GM18858 (cell line): ENCODE measurements around the gene SCNN1A.

Experiments used
- ATAC-seq: cut with Tn5 transposase; IDR thresholded peaks from one replicate; pipeline ENCODE4 v1.9.1; 2021; ENCODE audit not compliant: unreplicated experiment

The SCNN1A gene

DNA sequence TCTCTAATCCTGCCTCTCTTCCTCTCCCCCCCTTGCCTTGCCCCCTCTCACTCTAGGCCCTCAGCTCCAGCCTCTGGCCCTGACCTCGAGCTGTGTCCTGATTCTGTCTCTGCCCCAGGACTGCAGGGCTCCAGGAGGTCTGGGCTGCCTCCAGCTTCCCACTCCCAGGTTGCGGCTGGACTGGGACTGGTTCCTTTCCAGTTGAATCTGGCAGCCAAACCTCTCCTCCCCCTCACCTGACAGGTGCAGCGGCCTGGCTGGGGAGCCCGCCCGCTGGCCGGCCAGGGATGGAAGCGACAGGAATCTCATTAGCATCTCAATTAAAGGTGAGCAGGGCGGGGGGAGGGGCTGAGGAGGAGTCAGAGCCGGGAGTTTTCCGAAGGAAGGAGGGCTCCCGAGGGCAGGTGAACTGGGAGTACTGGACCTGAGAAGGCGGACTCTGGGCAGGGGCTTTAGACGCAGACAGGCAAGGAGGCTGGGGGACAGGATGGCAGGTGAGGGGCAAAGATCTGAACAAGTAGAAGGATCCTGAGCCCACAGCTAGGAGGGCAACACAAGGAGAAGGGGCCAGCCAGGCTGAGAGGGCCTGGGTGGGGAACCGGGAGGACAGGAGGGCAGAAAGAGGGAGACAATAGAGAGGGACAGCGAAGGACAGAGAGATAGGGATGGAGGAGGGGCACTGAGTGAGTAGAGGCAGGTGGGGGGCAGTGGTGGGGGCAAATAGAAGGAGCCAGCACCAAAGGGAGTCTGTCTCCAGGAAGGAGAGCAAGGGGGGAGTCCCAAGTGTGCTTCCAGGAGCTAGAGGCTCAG, at the start of gene SCNN1A:
TSS of gene SCNN1A (minus strand) at position 295 of the 810 bp plus-strand sequence. CDS start 780 bp downstream, outside the sequence.
- ATAC-seq, result no peak

DNA sequence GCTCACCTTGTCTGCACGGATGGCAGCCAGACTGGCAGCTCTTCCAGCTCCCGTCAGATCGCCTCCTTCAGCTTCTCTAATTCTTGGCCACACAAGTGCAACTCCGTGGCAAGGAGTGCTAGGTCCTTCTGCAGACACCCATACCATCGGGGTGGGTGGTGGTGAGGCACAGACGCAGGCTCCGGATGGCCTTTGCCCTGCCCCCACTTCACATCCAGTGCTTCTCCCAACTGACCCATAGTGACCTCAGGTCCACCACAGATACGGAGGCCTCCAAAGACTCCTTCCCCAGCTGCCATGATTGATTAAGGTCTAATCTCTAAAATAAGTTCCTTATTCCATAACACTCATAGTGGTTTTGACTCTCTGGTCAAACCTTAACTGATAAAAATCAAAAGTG, 49.5 kb upstream of the SCNN1A start:
- no peak for ATAC-seq

DNA sequence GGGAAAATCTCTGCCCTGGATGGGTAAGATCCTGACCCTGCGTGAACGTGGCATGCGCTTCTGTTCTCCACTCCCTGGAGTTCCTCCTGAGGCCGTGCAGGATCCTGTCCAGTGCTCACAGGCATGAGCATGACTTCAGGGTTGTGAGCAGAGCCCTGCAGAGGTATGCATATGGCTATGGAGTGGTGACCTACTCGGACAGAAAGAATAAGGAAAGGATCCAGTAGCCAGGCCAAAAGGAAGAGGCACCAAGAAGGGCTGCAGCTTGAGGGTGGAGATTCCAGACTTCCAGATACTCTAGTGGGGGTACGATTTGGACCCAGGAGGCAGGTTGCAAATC, 48.6 kb upstream of the SCNN1A start:
- ATAC-seq, result no peak

DNA sequence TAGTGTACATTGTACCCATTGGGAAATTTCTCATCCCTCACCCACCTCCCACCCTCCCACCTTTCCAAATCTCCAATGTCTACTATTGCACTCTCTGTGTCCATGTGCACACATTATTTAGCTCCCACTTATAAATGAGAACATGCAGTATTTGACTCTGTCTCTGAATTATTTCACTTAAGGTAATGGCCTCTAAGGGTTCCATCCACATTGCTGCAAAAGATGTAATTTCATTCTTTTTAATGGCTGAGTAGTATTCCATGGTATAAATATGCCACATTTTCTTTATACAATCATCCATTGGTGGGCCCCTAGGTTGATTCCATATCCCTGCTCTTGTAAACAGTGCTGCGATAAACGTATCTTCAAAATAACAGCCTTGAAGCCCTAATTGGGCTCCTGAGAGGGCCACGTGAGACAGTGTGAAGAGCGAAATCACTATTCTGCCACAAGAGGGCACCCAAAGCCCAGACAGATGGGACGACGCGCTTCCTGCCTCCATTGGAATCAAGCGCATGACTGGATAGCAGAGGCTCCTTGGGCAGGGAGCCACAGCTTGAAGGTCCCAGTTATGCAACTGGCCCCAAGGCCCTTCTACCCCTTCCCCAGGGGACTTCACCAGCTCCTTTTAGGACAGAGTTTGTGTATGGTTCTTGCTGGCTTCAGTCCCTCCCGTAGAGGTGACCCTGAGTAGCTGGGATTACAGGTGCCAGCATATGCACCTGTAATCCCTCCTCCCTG, 48.1 kb upstream of the SCNN1A start:
- no peak for ATAC-seq

DNA sequence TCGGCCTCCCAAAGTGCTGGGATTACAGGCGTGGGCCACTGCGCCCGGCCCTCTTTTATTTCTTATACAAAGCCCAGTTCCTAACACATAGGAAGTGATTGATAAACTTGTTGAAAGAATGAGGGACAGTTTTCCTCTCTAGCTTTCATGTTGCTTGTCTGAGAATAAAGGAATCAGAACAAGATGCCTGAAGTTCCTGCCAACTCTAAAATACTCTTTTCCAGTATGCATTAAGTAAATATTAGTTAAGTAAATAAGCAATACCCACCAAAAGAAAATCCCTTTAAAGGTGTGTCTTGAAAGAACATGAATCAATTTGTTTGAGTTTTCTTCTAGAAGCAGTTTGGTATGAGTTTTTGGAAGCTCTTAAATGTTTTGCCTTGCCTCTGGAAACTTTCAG, 45.0 kb upstream of the SCNN1A start:
- ATAC-seq, result no peak

DNA sequence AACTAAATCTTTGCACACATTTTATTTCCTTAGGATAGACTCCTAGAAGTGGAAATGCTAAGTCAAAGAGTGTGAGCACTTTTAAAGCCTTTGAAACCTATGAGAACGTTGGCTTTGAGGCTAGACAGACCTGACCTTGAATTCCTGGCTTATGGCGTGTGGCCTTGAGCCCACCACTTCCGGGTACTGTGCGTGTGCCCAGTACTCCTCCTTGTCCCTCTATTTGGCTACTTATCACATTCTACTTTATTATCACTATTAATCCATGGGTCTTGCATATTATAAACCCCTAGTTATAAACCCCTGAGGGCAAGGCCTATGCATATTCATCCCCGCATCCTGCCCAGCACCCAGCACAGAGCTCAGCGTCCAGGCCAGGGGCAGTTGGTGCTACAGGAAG, 43.4 kb upstream of the SCNN1A start:
- ATAC-seq, result no peak

DNA sequence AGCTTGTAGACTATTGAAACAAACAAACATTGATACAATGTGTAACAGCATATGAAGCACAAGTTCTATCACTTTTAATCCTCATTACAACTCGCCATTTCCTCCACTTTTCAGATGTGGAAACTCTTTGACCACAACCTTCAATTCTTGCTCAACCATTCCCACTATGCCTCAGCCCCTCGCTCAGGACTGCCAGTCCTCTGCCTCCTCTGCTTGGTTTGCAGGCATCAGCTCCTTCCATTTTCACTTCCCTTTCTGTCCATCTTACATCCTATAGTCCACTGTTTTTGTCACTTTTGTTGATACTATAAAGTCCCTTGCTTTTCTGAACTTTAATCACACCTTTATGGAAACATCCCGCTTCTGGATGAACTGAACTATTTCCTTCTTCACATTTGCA, 41.2 kb upstream of the SCNN1A start:
- no peak for ATAC-seq

DNA sequence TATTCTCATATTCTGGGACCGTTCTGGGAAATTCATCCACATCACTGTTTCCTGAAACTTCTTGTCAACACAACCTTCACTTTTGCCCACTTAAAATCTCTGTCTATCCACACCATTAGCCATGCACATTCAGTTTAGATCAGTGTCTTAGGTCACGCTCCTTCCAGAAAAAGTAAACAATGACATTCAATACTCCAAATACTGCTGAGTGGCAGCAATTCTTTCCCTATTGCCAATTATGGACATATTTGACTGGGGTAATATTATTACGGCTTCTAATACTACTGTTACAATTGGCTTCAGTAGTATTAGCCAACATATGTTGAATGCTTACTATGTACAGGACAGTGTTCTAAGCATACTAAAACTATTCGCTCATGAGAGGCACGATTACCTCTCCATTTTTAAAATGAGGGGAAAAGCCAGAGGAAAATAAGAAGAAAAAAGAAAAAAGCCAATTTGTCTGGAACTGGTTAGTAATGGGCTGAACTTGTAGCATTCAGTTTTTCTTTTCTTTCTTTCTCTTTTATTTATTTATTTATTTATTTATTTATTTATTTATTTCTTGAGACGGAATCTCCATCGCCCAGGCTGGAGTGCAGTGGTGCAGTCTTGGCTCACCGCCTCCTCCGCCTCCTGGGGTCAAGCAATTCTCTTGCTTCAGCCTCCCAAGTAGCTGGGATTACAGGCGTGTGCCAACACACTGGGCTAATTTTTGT, 32.0 kb upstream of the SCNN1A start:
- ATAC-seq, result no peak

DNA sequence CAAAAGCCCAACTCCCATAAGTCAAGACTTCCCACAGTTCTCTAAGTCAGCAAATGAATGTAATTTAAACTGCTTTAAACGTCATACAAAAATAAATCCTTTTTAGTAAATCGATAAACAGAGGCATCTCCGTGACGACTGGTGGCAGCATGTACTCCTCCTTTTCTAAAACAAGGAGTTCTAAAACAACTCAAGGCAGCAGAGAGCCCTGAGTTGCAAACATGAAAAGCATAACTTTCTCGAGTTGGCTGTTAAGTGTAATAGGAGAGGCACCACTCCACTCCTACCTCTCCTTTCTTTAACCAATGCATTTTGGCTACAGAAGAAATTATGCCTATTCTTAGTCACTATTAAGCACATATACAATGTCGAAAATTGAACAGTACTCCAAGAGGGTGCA, 30.6 kb upstream of the SCNN1A start:
- ATAC-seq, result no peak

DNA sequence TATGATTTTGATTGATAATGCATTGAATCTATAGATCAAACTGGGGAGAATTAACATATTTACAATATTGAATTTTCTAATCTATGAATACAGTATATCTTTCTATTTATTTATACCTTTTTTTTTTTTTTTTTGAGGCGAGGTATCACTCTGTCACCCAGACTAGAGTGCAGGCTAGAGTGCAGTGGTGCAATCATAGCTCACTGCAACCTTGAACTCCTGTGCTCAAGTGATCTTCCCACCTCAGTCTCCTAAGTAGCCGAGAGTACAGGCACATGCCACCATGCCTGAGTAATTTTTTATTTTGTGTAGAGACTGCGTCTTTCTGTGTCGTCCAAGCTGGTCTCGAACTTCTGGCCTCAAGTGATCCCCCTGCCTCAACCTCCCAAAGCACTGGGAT, 29.0 kb upstream of the SCNN1A start:
- no peak for ATAC-seq

DNA sequence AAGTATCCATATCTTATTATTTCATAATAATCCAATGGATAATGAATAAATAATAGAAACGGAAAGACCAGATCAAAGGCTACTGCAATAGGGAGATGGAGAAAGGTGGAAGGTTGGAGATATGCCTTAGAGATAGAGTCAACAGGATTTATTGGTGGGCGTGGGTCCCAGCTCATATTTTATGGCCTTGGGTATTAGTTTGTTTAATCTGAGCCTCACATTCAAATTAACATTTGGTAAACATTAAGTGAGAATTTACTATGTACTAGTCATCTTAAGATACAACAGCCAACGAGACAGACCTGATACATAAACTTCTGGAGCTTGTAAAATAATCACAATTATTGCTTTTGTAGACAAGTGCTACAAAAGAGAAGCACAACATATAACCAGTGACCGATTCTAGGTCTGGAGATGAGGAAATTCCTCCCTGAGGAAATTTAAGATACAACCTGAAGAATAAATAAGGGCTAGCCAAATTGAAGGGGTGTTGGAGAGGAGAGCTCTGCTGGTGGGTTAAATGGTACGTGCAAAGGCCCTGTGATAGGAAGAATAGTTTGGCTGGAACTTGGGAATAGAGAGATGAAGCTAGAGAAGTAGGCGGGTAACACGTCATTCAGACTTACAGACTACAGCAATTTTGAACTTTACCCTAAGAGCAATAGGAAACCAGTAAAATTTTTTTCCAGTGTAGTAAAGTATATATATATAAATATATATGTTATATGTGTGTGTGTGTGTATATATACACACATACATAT, 24.7 kb upstream of the SCNN1A start:
- no peak for ATAC-seq

DNA sequence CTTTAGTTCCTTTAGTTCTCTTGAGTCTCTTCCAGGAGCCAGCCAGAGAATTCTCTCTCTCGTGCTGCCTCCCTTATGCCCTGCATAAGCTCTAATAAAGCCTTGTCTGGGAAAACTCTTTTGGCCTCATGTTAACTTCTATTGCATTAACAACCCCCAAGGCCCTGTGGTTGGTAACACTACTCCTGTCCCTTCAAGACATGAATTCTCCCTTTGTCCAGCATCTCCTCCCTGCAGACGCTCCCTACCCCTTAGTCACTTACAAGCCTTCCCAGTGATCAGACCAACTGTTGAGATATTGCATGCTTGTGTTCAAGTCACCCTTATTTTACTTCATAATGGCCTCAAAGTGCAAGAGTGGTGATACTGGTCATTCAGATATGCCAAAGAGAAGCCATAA, 20.7 kb upstream of the SCNN1A start:
- ATAC-seq, result no peak

DNA sequence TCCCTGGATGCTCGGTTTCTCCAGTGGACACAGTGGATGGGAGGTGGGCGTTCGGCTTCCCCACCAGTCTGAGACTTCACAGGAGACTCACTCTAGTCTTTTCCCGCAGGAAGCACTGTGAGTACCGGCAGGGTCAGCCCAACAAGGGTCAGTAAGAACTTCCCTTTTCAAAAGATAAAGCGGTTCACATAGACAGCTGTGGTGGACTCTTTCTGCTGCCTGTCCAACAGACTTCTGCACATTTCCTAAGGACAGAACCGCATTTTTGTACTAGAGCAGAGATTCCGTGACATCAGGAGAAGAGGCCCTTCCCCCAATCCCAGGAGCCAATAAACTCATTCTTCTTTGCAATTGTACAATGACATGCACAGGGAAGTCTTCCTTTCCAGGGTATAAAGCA, 19.0 kb upstream of the SCNN1A start:
- ATAC-seq, result no peak

DNA sequence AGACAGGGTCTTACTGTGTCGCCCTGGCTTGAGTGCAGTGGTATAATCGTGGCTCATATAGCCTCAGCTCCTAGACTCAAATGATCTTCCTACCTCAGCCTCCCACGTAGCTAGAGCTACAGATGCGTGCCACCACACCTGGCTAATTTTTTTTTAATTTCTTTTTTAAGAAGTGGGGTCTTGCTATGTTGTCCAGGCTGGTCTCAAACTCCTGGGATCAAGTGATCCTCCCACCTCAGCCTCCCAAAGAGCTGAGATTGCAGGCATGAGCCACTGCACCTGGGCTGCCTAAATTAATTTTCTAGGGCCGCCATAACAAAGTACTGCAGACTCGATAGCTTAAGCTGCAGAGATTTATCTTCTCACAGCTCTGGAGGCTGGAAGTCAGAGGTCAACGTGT, 17.7 kb upstream of the SCNN1A start:
- ATAC-seq, result no peak

DNA sequence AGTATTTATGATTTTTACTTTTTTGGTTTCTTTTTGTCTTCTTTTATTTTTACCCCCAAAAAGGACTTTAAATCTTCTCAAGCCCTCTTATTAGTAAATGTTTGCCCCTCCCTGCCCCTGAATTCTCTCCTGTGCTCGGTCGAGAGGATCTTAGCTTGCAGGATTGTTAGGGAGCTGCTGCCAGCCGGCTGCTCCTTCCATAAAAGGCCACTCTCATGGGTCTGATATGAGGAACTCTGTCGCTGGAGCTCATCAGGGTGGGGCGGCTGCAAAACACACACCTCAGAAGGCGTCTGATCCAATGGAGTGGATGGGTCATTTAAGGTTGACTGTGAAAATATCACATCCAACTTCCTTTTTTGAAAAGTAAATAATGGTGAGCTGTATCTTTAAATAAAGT, 17.1 kb upstream of the SCNN1A start:
- ATAC-seq, result no peak

DNA sequence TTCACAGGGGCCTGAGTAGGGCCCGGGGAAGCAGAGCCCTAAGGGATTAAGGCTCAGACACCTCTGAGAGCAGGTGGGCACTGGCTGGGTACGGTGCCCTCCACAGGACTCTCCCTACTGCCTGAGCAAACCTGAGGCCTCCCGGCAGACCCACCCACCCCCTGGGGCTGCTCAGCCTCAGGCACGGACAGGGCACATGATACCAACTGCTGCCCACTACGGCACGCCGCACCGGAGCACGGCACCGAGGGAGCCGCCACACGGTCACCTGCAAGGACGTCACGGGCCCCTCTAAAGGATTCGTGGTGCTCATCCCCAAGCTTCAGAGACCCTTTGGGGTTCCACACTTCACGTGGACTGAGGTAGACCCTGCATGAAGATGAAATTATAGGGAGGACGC, 15.7 kb upstream of the SCNN1A start:
- no peak for ATAC-seq

DNA sequence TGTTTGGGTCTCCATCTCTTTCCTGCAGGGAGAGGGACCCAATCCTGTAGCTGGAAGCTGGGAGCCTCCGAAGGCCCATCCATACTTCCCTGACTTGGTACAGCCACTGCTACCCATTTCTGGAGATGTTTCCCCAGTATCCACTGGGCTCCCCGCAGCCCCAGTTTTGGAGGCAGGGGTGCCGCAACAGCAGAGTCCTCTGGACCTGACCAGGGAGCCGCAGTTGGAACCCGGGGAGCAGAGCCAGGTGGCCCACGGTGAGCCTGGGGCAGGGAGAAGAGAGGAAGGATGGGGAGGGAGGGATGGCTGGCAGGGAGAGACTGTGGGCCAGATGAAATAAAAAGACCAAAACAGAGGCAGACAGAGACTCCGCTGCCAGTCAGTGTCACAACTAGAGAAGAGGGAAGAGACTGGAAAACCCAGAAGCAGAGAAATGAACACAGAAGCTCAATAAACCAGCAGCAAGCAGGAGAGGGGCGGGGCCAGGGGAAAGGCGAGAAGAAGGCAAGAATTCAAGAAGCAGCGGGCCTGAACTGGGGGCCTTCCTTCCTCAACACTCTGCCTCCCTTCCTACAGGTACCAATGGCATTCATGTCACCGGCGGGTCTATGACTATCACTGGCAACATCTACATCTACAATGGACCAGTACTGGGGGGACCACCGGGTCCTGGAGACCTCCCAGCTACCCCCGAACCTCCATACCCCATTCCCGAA, 14.9 kb upstream of the SCNN1A start:
- ATAC-seq, result no peak

DNA sequence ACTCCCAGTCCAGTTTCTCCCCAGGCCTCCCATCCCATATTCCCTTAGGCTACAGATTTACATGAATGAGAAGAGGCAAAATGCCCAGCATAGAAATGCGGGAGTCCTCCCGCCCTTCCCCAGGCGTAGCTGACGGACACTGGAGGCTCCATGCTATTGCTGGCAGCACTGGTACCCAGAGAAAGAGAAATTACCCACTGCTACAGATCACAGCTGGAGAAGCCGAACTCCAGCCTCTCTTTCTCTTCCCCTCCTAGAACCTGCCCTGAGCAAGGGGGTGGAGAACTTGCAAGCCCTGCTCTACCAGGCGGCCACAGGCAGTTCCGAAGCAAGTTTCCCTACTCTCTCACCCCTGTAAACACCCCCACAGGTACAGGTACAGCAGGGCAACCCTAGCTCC, 12.2 kb upstream of the SCNN1A start:
- no peak for ATAC-seq

DNA sequence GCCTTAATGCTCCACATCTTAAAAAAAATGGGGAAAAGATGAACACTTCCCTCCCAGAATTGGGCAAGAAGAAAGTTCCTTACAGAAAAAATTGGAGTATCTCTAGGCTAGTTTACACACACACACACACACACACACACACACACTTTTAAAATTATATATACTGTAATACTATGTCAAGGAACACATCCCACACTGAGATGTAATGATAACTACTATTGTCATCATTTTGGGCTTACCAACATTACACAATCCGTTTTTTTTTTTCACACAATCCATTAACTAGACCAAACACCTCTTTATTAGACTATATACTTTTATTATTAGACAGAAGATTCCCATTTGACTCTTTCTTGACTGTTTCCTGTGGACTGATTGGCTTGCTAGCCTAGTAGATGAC, 11.1 kb upstream of the SCNN1A start:
- ATAC-seq, result no peak

DNA sequence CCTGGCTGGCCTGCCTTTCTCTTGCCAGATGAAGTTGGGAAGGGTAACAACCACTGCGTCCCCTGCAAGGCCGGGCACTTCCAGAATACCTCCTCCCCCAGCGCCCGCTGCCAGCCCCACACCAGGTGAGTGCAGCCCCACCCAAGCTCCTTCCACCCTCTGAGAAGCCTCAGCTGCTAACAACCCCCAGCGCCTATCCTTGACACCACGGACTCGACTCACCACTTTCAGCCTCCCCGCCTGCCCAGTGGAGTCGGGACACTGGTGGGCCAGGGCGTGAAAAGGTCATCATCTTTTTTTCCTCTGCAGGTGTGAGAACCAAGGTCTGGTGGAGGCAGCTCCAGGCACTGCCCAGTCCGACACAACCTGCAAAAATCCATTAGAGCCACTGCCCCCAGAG, 10.7 kb upstream of the SCNN1A start:
- ATAC-seq, result no peak
